Ishikawa (cell line): ENCODE data around the gene PDIA5.

Source experiments
- EP300 ChIP-seq: IDR thresholded peaks from 2 replicates; pipeline ENCODE4 v1.6.1; 2012; ENCODE audit warnings: borderline replicate concordance
- TAF1 ChIP-seq: IDR thresholded peaks from 2 replicates; pipeline ENCODE4 v1.6.1; 2012; ENCODE audit warnings: low read depth, mild to moderate bottlenecking
- YY1 ChIP-seq: IDR thresholded peaks from 2 replicates; pipeline ENCODE4 v1.6.1; 2012; ENCODE audit warnings: low read depth
- ZBTB7A ChIP-seq: IDR thresholded peaks from 2 replicates; pipeline ENCODE4 v1.6.1; 2012; ENCODE audit warnings: low read depth

DNA sequence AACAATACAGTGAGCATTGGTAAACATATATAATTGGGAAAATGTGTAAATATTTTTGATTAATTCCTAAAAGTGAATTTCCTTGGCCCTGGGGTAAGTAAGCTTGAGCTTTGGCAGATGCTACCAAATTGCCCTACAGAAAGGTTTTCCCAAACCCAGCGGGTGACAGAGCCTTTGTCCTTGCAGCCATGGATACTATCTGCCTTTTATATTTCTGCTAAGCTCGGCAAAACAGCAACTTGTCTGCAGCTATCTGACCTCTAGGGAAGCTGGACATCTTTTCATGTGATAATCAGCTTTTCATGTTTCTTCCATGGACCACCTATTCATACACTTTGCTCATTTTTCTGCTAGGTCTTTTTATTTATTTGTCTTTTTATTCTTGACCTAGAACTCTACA is 70.2 kb downstream of the PDIA5 start:
- TF ChIP-seq YY1 (no peak), EP300 (no peak), TAF1 (no peak), ZBTB7A (no peak)
